ENCODE results near the gene CNOT6.
A peak's percentile ranks its signal among the peaks of the same experiment; 100 is the strongest.

Gene CNOT6

DNA sequence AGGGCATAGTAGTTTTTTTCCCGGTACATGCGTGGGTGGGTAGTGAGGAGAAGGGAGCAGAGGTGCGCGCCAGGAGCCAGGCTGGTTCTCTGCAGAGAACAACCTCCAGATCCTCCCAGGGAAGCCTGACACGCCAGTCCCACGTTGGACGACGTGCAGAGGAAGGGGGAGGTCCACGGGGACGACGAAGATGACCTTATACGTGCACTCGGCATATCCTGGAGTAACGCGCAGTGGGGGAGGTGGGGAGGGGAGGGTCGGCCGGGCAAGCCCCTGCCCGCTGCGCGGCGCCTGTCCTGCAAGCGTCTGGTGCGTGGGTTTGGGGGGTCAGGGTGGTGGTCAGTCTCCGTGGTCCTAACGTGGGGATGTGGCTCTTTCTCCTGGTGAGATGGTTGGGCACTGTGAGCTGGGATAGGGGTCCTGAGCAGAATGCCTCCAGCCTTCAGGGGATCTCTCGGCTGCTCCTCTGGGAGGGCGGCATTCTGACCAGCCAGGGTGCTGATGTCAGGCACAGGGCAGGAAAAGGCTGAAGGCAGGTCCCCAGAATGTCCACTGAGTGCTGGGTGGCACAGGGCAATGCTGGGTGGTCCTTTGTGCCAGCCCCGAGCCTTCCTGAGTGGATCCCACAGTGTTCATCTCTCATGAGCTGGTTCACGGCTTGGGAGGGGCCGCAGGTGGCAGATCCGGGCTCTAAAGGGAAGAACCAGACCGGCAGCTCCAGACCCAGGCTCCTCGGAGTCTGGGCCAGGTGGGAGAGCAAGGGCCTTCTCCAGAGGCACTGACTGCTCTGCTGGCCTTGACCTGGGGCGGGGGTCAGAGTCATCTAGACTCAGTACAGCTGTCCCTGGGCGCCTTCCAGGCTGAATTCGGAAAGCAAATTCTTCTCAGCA lies 107.7 kb downstream of the CNOT6 start:
- ChIA-PET POLR2A (no interaction called here), CTCF (no interaction called here)
- no peak for DNase-seq (ENCODE audit: extremely low spot score)
- no peak for TF ChIP-seq CTCF (IDR thresholded peaks at IDR 0.05; ENCODE audit: control extremely low read depth, extremely low read depth, low read depth, missing control alignments)

- ChIA-PET CTCF (no interaction called here), POLR2A (no interaction called here)
- no peak for DNase-seq (ENCODE audit: extremely low spot score)
- TF ChIP-seq CTCF (IDR thresholded peaks at IDR 0.05; ENCODE audit: control extremely low read depth, extremely low read depth, low read depth, missing control alignments), result no peak
Observed at GRCh38 chr5:180602481-180603075, 108.4 kb downstream of the CNOT6 start.

DNA sequence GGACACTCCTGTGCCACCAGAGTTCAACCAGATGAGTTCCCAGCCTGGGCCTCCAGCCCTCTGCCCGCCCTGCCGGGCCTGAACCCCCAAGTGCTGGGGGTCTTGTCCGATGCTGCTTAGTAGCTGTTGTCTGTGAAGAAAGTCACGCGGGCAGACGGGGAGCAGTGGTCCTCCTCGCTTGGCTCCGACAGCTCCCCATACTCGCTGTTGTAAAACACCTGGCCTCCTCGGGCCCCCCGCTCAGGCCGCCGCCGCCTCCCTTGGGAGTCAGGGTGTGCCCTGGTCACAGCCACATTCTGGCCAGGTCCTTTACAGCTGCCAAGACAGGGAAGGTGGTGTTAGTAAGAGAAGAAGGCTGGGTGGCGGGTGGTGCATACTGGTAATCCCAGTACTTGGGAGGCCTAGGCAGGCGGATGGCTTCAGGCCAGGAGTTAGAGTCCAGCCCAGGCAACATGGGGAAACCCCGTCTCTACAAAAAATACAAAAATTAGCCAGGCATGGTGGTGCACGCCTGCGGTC lies 109.0 kb downstream of the CNOT6 start:
- ChIA-PET POLR2A (no interaction called here), CTCF (interaction anchor here (0.8 kb wide), 1 partner anchor 274 kb away, joined by 3 read pairs; no protein-coding TSS in a partner anchor)
- DNase-seq (ENCODE audit: extremely low spot score), result no peak
- no peak for TF ChIP-seq CTCF (IDR thresholded peaks at IDR 0.05; ENCODE audit: control extremely low read depth, extremely low read depth, low read depth, missing control alignments)

GRCh38 chr5:180604271-180604670 lies 110.1 kb downstream of the CNOT6 start:
- TF ChIP-seq CTCF (IDR thresholded peaks at IDR 0.05; ENCODE audit: control extremely low read depth, extremely low read depth, low read depth, missing control alignments), result no peak
- CTCF ChIA-PET, result interaction anchor here (1.7 kb wide), 1 partner anchor 310 kb away, joined by 5 read pairs; no protein-coding TSS in a partner anchor
- POLR2A ChIA-PET, result no interaction called here
- no peak for DNase-seq (ENCODE audit: extremely low spot score)

DNA sequence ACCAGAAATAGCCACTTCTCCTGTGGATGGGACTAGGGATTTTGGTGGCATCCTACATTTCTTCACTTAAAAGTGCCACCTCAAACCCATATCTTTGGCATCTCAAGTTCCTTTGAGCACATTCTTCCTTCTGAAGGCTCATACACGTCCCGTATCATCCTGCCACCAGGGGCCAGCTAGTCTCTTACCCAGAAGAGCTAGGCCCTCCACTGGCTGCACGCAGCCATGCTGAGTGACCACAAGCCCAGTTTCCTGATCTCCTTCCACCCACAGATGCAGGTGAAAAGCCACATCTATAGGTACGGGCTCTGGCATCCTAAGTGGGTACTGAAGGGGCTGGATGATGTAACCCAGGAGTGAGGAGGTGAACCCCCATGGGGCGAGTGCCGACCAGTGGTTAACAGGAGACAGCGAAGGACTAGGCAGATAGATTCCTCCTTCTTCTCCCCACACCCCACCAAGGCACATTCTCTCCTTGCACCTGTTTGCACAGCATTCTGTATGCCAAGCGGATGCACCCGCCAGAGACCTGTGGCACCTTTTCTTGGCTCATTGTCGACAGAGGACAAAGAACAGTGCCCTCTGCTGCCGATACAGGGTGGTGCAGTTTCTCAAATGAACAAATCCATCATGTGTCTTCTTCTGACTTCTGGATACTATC lies 111.5 kb downstream of the CNOT6 start:
- peak; percentile 77 for DNase-seq (ENCODE audit: extremely low spot score)
- CTCF ChIA-PET, result interaction anchor here (0.9 to 2.0 kb wide), 13 partner anchors 9 to 312 kb away, joined by 3 to 8 read pairs (median 4); no protein-coding TSS in a partner anchor

More for the DNA sequence above, 111.5 kb downstream of the CNOT6 start:
- peak; percentile 76 for TF ChIP-seq CTCF (IDR thresholded peaks at IDR 0.05; ENCODE audit: control extremely low read depth, extremely low read depth, low read depth, missing control alignments)
- POLR2A ChIA-PET, result no interaction called here
